Transverse colon (tissue), 4 donors: ENCODE data around the gene OOSP1. TPM values are rescaled to one million over a fixed set of nuclear protein-coding genes. Genes with fewer than 3 reads are reported as not detected.
"Not testable (repeated sequence)": the region's sequence is repeated elsewhere in the genome, so short reads cannot be mapped to it uniquely, and the experiment has no call there.

Experiments used
- DNase-seq: peaks from one replicate; pipeline ENCODE4 v3.0.0-alpha.2; 2019
- H3K27ac ChIP-seq, 4 donors: fragments of 200-600 bp; sonication (generic); 2 replicates each; pipeline ENCODE4 v1.5.1; 2016 to 2018; ENCODE audit warnings: inconsistent platforms in 4 of 4
- H3K27me3 ChIP-seq: fragments of 200-600 bp; sonication (generic); 2 replicates; pipeline ENCODE4 v1.5.1; 2017; ENCODE audit warnings: inconsistent platforms
- H3K36me3 ChIP-seq, 4 donors: fragments of 200-600 bp; sonication (generic); 2 replicates each; pipeline ENCODE4 v1.5.1; 2017 to 2019; ENCODE audit warnings: inconsistent platforms in 4 of 4
- H3K4me1 ChIP-seq, 4 donors: fragments of 200-600 bp; sonication (generic); 2 replicates each; pipeline ENCODE4 v1.5.1; 2017 to 2020; ENCODE audit warnings: inconsistent platforms in 4 of 4
- H3K4me3 ChIP-seq, 4 donors: fragments of 200-600 bp; sonication (generic); 1 replicate in 1 of 4; 2 replicates in 3 of 4; pipeline versions ENCODE4 v1.5.1 to v1.6.1; 2017 to 2019; ENCODE audit warnings: inconsistent platforms in 4 of 4
- H3K9me3 ChIP-seq, 2 donors: fragments of 200-600 bp; sonication (generic); 2 replicates each; pipeline ENCODE4 v1.5.1; 2017 to 2019; ENCODE audit warnings: inconsistent platforms in 2 of 2
- CTCF ChIP-seq, 5 experiments: fragments of 200-600 bp in 3 of 5; fragments of 450-650 bp in 2 of 5; sonication (generic) in 3 of 5; IDR thresholded peaks; 1 replicate in 2 of 5; 2 replicates in 3 of 5; pipeline ENCODE4 v1.5.1; 2016 to 2017; ENCODE audit warnings: antibody characterized with exemption in 5 of 5, inconsistent platforms in 3 of 5, mild to moderate bottlenecking in 2 of 5, moderate library complexity in 1 of 5
- EP300 ChIP-seq: sonication (generic); formaldehyde crosslinking; IDR thresholded peaks from one replicate; pipeline ENCODE4 v1.6.1; 2017; ENCODE audit warnings: antibody characterized with exemption, low read depth
- POLR2A ChIP-seq: fragments of 450-650 bp; IDR thresholded peaks from one replicate; pipeline ENCODE4 v1.6.1; 2016; ENCODE audit warnings: antibody characterized with exemption, mild to moderate bottlenecking, moderate library complexity
- POLR2AphosphoS5 ChIP-seq, 3 donors: sonication (generic); formaldehyde crosslinking; IDR thresholded peaks; one replicate each; pipeline ENCODE4 v1.6.1; 2016; ENCODE audit warnings: antibody characterized with exemption in 3 of 3
- WGBS, 2 donors: methylation state at CpG; one replicate each; pipeline ENCODE4 v1.1.5; 2018; ENCODE audit warnings: low coverage in 1 of 2; 5-methylcytosine and 5-hydroxymethylcytosine counted together
- in situ Hi-C, 4 donors: fragments of 200-750 bp; cut with MboI; loops; one replicate each; pipeline versions ENCODE4 v1.15.0 to v1.15.1; 2017; ENCODE audit warnings: low sequenced_read_pairs in 3 of 4, low pct_ligation_motif_present in 1 of 4, low pct_unique_long_range_greater_than_20kb in 1 of 4
- intact Hi-C: fragments of 100-400 bp; cut with DNase I; formaldehyde crosslinking; loops from one replicate; pipeline ENCODE4 v1.15.1; 2023; ENCODE audit warnings: low total_unique reads
- total RNA-seq, 4 donors: library from RNA; depleted of rRNA; stranded (reverse); fragments of >200 nt; gene quantifications; one replicate each; pipeline ENCODE4 v1.1.0, GENCODE V29; 2016

Gene OOSP1
- total RNA-seq, 4 donors from 2014 or later, result not detected

GRCh38 chr11:59981106-59981770 lies 43.0 kb downstream of the OOSP1 start:
- in situ Hi-C loops (no loop called here), intact Hi-C loops (no loop called here)
- H3K36me3 ChIP-seq, result no peaks in the 10 kb centered on the region
- DNase-seq, result no peak
- H3K9me3 ChIP-seq, result no peaks in the 10 kb centered on the region
- H3K27ac ChIP-seq, result no peak overlapping the region
- H3K4me3 ChIP-seq, result no peak overlapping the region
- no peaks in the 10 kb centered on the region for H3K27me3 ChIP-seq
- WGBS, 2 donors, result 94 to 96% methylated on average over 4 of the region's 4 CpGs
- H3K4me1 ChIP-seq, result no peaks in the 10 kb centered on the region
- no peak for TF ChIP-seq EP300

- H3K27ac ChIP-seq, H3K4me1 ChIP-seq, H3K27me3 ChIP-seq, in situ Hi-C loops, H3K9me3 ChIP-seq, DNase-seq, H3K36me3 ChIP-seq, H3K4me3 ChIP-seq, intact Hi-C loops: not testable (repeated sequence)
- WGBS, 2 donors, result 53 to 70% methylated on average over 4 of the region's 4 CpGs
Measured at GRCh38 chr11:59982037-59982436, 43.8 kb downstream of the OOSP1 start.

GRCh38 chr11:59983212-59983611 lies 45.0 kb downstream of the OOSP1 start:
- no peak for DNase-seq
- Histone ChIP-seq H3K27ac (no peak overlapping the region), H3K4me1 (no peaks in the 10 kb centered on the region), H3K9me3 (no peaks in the 10 kb centered on the region), H3K4me3 (no peak overlapping the region), H3K36me3 (no peaks in the 10 kb centered on the region), H3K27me3 (no peaks in the 10 kb centered on the region)
- WGBS, 2 donors, result 82 to 85% methylated on average over 1 of the region's 1 CpG
- in situ Hi-C loops, result no loop called here
- intact Hi-C loops, result no loop called here
- no peak for TF ChIP-seq EP300
- TF ChIP-seq POLR2AphosphoS5 (IDR thresholded peaks at IDR 0.05), result no peak
- TF ChIP-seq POLR2A, result no peak
- TF ChIP-seq CTCF (IDR thresholded peaks at IDR 0.05), result no peak

GRCh38 chr11:59984368-59984767 lies 46.1 kb downstream of the OOSP1 start:
- no peak overlapping the region for H3K4me3 ChIP-seq
- peaks cover 0 to 4% of the 10 kb centered on the region in 2 donors for H3K9me3 ChIP-seq
- intact Hi-C loops, result no loop called here
- H3K4me1 ChIP-seq, result no peaks in the 10 kb centered on the region
- H3K27ac ChIP-seq, result no peak overlapping the region
- no peak for TF ChIP-seq POLR2AphosphoS5 (IDR thresholded peaks at IDR 0.05)
- no peak for TF ChIP-seq CTCF (IDR thresholded peaks at IDR 0.05)
- no peak for TF ChIP-seq EP300
- H3K27me3 ChIP-seq, result no peaks in the 10 kb centered on the region
- in situ Hi-C loops, result no loop called here
- 84 to 85% methylated on average over 3 of the region's 3 CpGs for WGBS, 2 donors
- DNase-seq, result no peak
- no peaks in the 10 kb centered on the region for H3K36me3 ChIP-seq

- in situ Hi-C loops, result no loop called here
- no peaks in the 10 kb centered on the region for H3K36me3 ChIP-seq
- intact Hi-C loops, result no loop called here
- TF ChIP-seq EP300, result no peak
- TF ChIP-seq CTCF (IDR thresholded peaks at IDR 0.05), result no peak
- TF ChIP-seq POLR2AphosphoS5 (IDR thresholded peaks at IDR 0.05), result no peak
- TF ChIP-seq POLR2A, result no peak
- H3K27ac ChIP-seq, result no peak overlapping the region
- H3K9me3 ChIP-seq, result peaks cover 0 to 12% of the 10 kb centered on the region in 2 donors
- H3K27me3 ChIP-seq, result no peaks in the 10 kb centered on the region
- WGBS, 2 donors, result 70 to 83% methylated on average over 1 of the region's 1 CpG
- H3K4me1 ChIP-seq, result no peaks in the 10 kb centered on the region
- no peak overlapping the region for H3K4me3 ChIP-seq
- DNase-seq, result no peak
Measured at GRCh38 chr11:59990421-59990820, 52.2 kb downstream of the OOSP1 start.
